Measurements from ENCODE around the gene SESTD1. TPM values are rescaled to one million over a fixed set of nuclear protein-coding genes. Genes with fewer than 3 reads are reported as not detected.

SESTD1 gene
- total and polyA plus RNA-seq, 2 of the 8 experiments (the other 6 are each of a cell fraction or from before 2014, with no cell fraction given): 5.2 to 49.6 TPM

DNA sequence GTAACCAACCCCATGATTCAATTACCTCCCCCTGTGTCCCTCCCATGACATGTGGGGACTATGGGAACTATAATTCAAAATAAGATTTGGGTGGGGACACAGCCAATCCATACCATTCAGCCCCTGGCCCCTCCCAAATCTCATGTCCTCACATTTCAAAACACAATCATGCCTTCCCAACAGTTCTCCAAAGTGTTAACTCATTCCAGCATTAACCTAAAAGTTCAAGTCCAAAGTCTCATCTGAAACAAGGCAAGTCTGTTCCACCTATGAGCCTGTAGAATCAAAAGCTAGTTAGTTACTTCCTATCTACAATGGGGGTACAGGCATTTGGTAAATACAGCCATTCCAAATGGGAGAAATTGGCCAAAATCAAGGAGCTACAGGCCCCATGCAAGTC, 182.7 kb downstream of the SESTD1 start:
- Histone ChIP-seq H2BK15ac (ENCODE audit: low read length) (no peak overlapping the region), H3K4me3 (ENCODE audit: extremely low read depth in 1 of 4, insufficient read depth in 2 of 4, low read depth in 3 of 4, low read length in 4 of 4) (no peak overlapping the region), H4K5ac (ENCODE audit: insufficient read length, low read depth, low read length) (no peak overlapping the region), H3K4ac (replicated peaks; ENCODE audit: insufficient read length, low read depth, low read length) (no peak overlapping the region), H3K27me3 (replicated peaks in 1 of 4; ENCODE audit: control insufficient read depth in 3 of 4, extremely low read depth in 1 of 4, insufficient read depth in 3 of 4, low read length in 3 of 4) (no peaks in the 10 kb centered on the region), H3K4me1 (replicated peaks in 1 of 4; ENCODE audit: control insufficient read depth in 3 of 4, insufficient read depth in 4 of 4, low read length in 3 of 4) (no peaks in the 10 kb centered on the region), H3K14ac (ENCODE audit: insufficient read length) (no peak overlapping the region), H3K79me1 (ENCODE audit: low read depth, low read length) (no peaks in the 10 kb centered on the region), H3K9ac (replicated peaks in 1 of 4; ENCODE audit: extremely low read depth in 1 of 4, low read depth in 3 of 4, low read length in 3 of 4) (no peak overlapping the region), H3K9me3 (ENCODE audit: insufficient read depth in 2 of 2, low read depth in 1 of 2, low read length in 1 of 2) (no peaks in the 10 kb centered on the region), H2AK5ac (ENCODE audit: low read depth, low read length) (no peak overlapping the region), H4K8ac (ENCODE audit: extremely low read depth, insufficient read depth, low read length) (no peak overlapping the region), H3K18ac (ENCODE audit: extremely low read depth, low read length) (no peak overlapping the region), H4K20me1 (replicated peaks in 1 of 2; ENCODE audit: control insufficient read depth in 1 of 2, insufficient read depth in 2 of 2, low read length in 2 of 2) (no peaks in the 10 kb centered on the region), H2AFZ (ENCODE audit: low read length) (no peak overlapping the region), H3K23me2 (ENCODE audit: low read depth, low read length) (no peaks in the 10 kb centered on the region), H4K91ac (replicated peaks; ENCODE audit: insufficient read length, low read length) (no peak overlapping the region), H3K56ac (replicated peaks; ENCODE audit: insufficient read length, low read depth, low read length) (no peak overlapping the region), H2BK12ac (ENCODE audit: low read depth, low read length) (no peak overlapping the region), H3K79me2 (ENCODE audit: control insufficient read depth in 1 of 2, insufficient read depth in 2 of 2, low read length in 2 of 2) (no peaks in the 10 kb centered on the region), H2BK120ac (replicated peaks; ENCODE audit: low read depth, low read length) (no peak overlapping the region), H3K4me2 (ENCODE audit: insufficient read depth in 1 of 2, low read depth in 2 of 2, low read length in 2 of 2) (no peak overlapping the region), H3K23ac (ENCODE audit: insufficient read length) (no peak overlapping the region), H3K36me3 (ENCODE audit: control insufficient read depth in 2 of 4, insufficient read depth in 4 of 4, low read length in 3 of 4) (no peaks in the 10 kb centered on the region), H3K27ac (ENCODE audit: low read depth, low read length) (no peak overlapping the region), H2BK20ac (ENCODE audit: low read length) (no peak overlapping the region), H2BK5ac (ENCODE audit: low read depth, low read length) (no peak overlapping the region)
- FAIRE-seq (no peak), DNase-seq (ENCODE audit: low read depth in 1 of 2, low spot score in 2 of 2) (no peak)
- CTCF ChIA-PET (ENCODE audit: partially characterized antibody): interaction anchor here (1.5 kb wide), 1 partner anchor 62 kb away, joined by 4 read pairs; no protein-coding TSS in a partner anchor
- TF ChIP-seq POLR2A (IDR thresholded peaks at IDR 0.05; ENCODE audit: control extremely low read depth in 1 of 2, low read depth in 2 of 2, low read length in 2 of 2) (no peak), SIN3A (conservative IDR thresholded peaks at IDR 0.05 in 1 of 2, IDR thresholded peaks at IDR 0.05 in 1 of 2; ENCODE audit: low read depth in 1 of 2, low read length in 2 of 2) (no peak), CBX8 (IDR thresholded peaks at IDR 0.05; ENCODE audit: borderline replicate concordance, low read depth, low read length) (no peak), TCF12 (IDR thresholded peaks at IDR 0.05; ENCODE audit: low read depth, low read length) (no peak), ASH2L (IDR thresholded peaks at IDR 0.05; ENCODE audit: low read length) (no peak), ZNF274 (IDR thresholded peaks at IDR 0.05; ENCODE audit: borderline replicate concordance, extremely low read depth, low read length) (no peak), PHF8 (conservative IDR thresholded peaks at IDR 0.05; ENCODE audit: low read depth, low read length) (no peak), SP4 (IDR thresholded peaks at IDR 0.05; ENCODE audit: low read length) (no peak), SP2 (IDR thresholded peaks at IDR 0.05; ENCODE audit: low read length) (no peak), HDAC2 (IDR thresholded peaks at IDR 0.05; ENCODE audit: borderline replicate concordance in 1 of 2, low read depth in 2 of 2, low read length in 2 of 2) (no peak), ATF2 (IDR thresholded peaks at IDR 0.05; ENCODE audit: low read length) (no peak)
- POLR2A ChIA-PET (ENCODE audit: partially characterized antibody): no interaction called here
